Iris pigment epithelial cell (primary cell): ENCODE measurements around the gene CD1E.
"Not testable (repeated sequence)": the region's sequence is repeated elsewhere in the genome, so short reads cannot be mapped to it uniquely, and the experiment has no call there.

ENCODE experiments used
- DNase-seq: peaks from one replicate; pipeline ENCODE4 v3.0.0-alpha.2; 2011; ENCODE audit warnings: low read depth

CD1E gene

DNA sequence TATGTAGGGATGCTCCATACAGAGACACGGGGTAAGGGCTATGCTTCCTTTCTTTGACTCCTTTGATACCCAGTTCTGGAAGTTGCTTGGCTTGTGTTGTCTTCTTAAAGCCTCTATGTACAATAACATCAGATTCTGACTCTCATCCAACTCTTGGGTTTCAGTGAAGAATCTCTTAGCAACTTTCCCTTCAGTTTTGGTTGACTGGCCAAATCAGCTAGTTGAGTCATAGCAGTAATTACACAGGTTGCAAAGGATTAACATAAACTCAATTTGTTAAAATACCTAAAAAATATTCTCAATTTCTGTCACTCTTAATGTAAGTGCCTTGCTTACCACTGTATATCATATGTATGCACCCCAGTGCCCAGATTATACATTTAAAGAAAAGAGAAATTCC lies 9.2 kb downstream of the CD1E start:
- no peak for DNase-seq

DNA sequence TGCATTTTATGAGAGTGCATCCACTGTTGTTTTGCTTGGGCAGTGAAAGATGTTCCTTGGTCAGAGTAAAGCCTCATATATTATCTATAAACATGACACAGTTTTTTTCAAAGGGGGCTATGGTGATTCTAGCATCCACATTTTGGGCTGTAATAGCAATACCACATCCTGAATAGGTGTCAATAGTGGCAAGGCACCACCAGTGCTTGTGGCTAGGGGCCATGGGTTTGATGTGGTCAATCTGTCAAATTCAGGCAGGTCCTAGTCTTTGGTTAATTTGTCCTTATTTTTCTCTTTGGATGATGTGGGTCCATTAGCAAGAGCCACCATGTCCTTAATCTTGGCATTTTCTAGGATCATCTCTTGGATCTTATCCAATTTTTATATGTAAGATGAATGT lies 13.1 kb downstream of the CD1E start:
- DNase-seq: no peak

DNA sequence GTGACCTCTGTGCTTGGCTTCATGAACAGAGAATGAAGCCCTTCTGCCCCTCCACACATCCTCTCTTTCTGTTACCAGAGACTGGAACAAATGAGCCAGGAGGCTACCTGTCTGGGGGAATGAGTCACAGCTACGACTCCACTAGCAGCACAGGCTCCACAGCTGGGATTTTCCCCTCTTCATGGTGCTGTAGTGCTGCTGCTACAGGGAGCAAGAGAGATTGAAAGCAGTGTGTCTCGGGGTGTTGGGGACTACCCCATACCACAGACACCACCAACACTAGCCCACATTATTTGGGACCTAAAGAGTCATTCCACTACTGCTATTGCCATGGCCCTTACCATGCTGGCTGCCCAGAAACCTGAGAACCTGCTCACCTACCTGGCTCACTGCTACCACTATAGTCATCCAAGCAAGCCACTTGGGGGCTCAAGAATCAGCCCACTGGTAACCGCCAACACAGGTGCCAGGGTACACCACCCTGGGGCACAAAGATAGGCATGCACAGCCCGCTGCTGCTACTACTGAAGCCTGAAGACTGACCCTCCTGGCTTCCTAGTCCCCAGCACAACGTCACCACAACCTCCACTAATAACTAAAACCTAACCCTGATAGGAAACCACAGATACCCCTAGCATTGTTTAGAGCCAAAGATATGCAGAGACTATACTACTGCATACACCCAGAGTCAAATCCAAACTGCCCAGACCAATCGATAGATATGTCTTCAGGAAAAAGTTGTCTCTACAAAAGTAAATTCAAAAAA lies 17.7 kb downstream of the CD1E start:
- no peak for DNase-seq

DNA sequence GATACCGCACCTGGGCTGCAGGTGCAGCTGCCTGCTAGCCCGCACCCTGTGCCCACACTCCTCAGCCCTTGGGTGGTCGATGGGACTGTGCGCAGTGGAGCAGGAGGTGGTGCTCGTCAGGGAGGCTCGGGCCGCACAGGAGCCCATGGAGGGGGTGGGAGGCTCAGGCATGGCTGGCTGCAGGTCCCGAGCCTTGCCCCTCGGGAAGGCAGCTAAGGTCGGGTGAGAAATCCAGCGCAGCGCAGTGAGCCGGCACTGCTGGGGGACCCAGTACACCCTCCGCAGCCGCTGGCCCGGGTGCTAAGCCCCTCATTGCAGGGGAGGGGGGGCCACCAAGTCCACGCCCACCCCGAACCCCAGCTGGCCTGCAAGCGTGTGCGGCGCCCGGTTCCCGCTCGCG lies 20.4 kb downstream of the CD1E start:
- DNase-seq: not testable (repeated sequence)

DNA sequence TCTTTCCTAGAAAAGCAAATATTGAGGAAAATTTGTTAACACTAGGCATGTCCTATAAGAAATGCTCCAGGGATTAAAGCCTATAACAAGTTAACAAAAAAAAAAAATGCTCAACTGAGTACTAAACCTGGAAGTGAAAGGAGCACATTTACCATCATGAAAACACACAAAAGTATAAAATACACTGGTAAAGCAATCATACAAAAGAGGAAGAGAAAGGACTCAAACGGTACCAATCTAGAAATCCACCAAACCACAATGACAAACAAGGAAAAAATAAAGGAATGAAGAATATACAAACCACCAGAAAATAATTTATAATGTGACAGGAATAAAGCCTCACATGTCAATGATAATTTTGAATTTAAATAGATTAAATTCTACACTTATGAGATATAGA lies 21.2 kb downstream of the CD1E start:
- no peak for DNase-seq

DNA sequence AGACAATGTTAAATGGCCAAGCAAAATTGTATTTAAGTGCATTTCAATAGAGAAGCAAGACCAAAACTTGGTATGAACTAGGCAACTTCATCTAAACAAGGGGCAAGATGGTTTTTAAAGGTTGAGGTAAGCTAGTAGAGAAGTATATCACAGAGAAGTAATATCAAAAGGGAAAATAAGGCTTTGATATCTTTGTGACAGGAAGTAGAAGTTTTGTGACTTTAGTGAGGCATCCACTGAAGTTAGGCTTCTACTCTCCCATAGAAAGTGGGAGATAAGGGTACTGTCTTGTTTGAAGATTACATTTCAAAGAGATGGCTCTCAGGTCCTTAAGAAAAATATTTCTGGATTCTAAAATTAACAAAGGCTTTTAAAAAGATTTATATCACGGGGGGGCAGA lies 36.6 kb downstream of the CD1E start:
- DNase-seq: no peak

DNA sequence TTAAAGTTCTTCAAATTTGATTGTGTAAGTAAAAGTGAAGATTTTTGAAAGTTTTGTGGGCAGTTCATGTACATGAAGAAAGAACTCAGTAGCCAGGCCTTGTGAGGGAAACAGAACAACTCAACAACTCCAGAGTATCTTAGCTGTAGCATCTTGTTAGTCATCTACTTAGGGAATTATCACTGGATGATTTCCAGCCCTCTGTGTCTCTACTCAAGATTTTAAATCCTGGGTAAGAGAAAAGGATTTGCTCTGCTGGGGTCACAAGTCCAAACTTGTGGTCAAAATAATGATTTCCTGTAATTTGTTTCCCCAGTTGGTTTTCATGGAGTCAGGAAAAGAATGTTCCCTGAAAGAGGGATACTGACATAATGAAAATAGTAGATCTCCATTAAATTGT lies 37.4 kb downstream of the CD1E start:
- no peak for DNase-seq

DNA sequence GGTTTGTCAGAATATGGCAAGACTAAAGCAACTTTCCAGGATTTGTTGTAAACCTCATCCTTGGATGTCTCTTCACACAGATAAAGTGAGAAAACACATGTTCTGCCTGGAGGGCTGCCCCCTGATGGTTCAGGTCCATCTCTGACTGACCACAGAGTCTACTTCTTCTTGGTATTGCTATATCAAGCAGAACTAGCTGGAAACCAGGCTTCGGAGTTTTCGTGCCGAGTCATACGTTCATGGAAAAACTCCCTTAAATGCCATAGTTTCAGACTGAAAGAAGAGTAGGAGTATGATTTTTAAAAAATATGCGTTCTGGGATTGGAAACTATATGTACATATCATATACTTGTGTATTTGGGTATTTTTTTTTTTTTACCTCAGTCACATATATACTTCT lies 39.8 kb downstream of the CD1E start:
- no peak for DNase-seq

DNA sequence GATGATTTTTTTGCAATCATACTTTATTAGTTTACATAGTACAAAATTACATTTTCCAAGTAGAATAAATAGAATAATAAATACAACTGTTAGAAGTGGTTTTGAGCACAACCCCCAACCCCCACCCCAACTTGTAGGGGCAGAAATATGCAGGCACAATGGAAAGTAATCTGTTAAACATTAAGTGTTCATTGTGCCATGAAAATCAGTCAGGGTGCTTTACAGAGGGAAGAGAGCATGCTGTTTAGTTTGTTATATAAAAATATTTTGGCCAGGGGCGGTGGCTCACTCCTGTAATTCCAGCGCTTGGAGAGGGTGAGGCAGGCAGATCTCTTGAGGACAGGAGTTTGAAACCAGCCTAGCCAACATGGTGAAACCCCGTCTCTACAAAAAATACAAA lies 43.0 kb downstream of the CD1E start:
- no peak for DNase-seq

DNA sequence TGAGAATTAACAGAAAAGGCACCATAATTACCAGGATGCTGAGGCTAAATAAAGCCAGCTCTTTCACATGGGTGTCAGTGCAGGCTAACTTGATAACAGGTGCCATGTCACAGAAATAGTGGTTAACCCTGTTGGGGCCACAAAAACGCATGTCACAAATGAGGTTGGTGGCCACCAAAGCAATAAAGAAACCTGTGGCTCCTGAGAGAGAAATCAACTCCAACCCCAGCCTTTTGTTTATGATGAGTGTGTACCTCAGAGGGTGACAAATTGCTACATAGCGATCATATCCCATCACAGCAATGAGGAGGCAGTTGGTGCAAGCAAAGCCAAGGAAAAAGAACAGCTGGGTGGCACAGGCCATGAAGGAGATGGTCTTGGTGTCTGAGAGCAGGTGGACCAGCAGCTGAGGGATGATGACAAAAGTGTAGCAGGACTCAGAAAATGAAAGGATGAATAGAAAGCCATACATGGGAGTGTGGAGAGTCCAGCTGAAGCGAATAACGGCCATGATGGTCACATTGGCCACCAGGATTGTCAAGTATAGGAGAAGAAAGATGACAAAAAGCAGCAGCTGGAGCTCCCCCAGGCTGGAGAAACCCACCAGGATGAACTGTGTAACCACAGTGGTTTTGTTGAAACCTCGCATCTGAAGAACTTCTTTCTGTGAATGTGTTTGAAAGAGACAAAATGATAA lies 45.3 kb downstream of the CD1E start, which contains the start of gene OR10T2:
OR10T2 (minus strand) TSS at position 649 of the 697 bp plus-strand sequence; CDS start at position 649, 0 bp downstream.
- no peak for DNase-seq

DNA sequence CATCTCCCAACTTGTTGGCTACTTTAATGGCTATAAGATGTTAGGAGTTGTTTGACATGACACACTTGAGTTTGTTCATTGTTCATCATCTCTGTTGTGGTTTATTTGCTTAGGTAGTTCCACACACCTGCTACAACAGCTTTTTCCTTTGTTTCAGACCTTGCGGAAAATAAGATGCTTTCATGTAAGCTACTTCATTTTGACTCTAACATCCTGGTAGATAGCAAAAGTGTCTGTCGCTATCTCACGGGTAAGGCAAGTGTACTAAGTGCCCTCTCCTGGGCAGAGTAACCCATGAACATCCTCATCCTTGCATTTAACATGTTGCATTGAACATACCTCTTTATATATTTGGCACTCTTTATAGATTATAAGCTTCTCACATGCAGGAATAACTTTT lies 47.2 kb downstream of the CD1E start:
- DNase-seq: no peak

DNA sequence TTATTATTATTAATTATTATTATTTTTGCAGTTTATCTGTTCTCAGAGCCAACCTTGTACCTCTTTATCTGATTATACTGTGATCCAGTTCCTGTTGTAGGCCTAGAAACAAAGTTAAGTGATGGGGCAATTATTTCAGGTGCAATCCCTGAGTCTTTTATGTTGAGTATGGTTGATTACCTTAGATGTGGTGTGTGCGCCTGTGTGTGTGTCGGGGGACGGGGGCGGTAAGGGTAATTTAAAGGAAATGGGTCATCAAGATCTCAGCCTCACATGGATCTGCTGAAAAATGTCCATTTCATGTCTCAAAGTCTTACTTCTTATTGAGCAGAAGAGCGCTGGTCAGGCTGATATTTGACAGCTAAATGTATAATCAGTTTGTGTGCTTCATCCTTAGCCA lies 53.4 kb downstream of the CD1E start:
- DNase-seq: no peak
